ENCODE data around the gene ENKD1.
"Not testable (repeated sequence)": the region's sequence is repeated elsewhere in the genome, so short reads cannot be mapped to it uniquely, and the experiment has no call there.

Gene ENKD1

GRCh38 chr16:67666559-67667452 lies at the start of gene ENKD1, which contains the start of gene C16orf86:
Gene ENKD1, minus strand, starts transcription at chr16:67666750. Its CDS starts 308 bp downstream, at chr16:67666442.
Gene C16orf86, plus strand, starts transcription at chr16:67666814. Its CDS starts 157 bp downstream, at chr16:67666971.
- no peak for DNase-seq (ENCODE audit: low read depth, low spot score)

GRCh38 chr16:67716097-67716496 lies 49.5 kb upstream of the ENKD1 start:
- DNase-seq (ENCODE audit: low read depth, low spot score), result no peak

- no peak for DNase-seq (ENCODE audit: low read depth, low spot score)
Measured at GRCh38 chr16:67714522-67714921, 48.0 kb upstream of the ENKD1 start.

GRCh38 chr16:67713647-67714273 lies 47.2 kb upstream of the ENKD1 start:
- DNase-seq (ENCODE audit: low read depth, low spot score), result no peak

- no peak for DNase-seq (ENCODE audit: low read depth, low spot score)
Measured at GRCh38 chr16:67710607-67711006, 44.1 kb upstream of the ENKD1 start.

GRCh38 chr16:67709050-67709449 lies 42.5 kb upstream of the ENKD1 start:
- no peak for DNase-seq (ENCODE audit: low read depth, low spot score)

GRCh38 chr16:67708368-67708771 lies 41.8 kb upstream of the ENKD1 start:
- DNase-seq (ENCODE audit: low read depth, low spot score), result no peak

GRCh38 chr16:67707790-67708189 lies 41.2 kb upstream of the ENKD1 start:
- DNase-seq (ENCODE audit: low read depth, low spot score), result no peak

- no peak for DNase-seq (ENCODE audit: low read depth, low spot score)
Measured at GRCh38 chr16:67707210-67707609, 40.7 kb upstream of the ENKD1 start.

GRCh38 chr16:67704110-67704509 lies 37.6 kb upstream of the ENKD1 start:
- no peak for DNase-seq (ENCODE audit: low read depth, low spot score)

GRCh38 chr16:67703626-67704025 lies 37.1 kb upstream of the ENKD1 start:
- DNase-seq (ENCODE audit: low read depth, low spot score), result no peak

- no peak for DNase-seq (ENCODE audit: low read depth, low spot score)
Measured at GRCh38 chr16:67702130-67702529, 35.6 kb upstream of the ENKD1 start.

GRCh38 chr16:67701420-67701819 lies 34.9 kb upstream of the ENKD1 start:
- no peak for DNase-seq (ENCODE audit: low read depth, low spot score)

- DNase-seq (ENCODE audit: low read depth, low spot score), result no peak
Measured at GRCh38 chr16:67699265-67699664, 32.7 kb upstream of the ENKD1 start.

- DNase-seq (ENCODE audit: low read depth, low spot score), result no peak
Measured at GRCh38 chr16:67697422-67698185, 31.1 kb upstream of the ENKD1 start.

- no peak for DNase-seq (ENCODE audit: low read depth, low spot score)
Measured at GRCh38 chr16:67694611-67695010, 28.1 kb upstream of the ENKD1 start.

GRCh38 chr16:67693517-67694285 lies 27.2 kb upstream of the ENKD1 start:
- DNase-seq (ENCODE audit: low read depth, low spot score), result not testable (repeated sequence)

GRCh38 chr16:67685388-67686112 lies 19.0 kb upstream of the ENKD1 start:
- DNase-seq (ENCODE audit: low read depth, low spot score), result no peak

GRCh38 chr16:67683767-67684166 lies 17.2 kb upstream of the ENKD1 start:
- DNase-seq (ENCODE audit: low read depth, low spot score), result no peak
